K562 (cell line): ENCODE results near the gene BNIP2. TPM values are rescaled to one million over a fixed set of nuclear protein-coding genes. Genes with fewer than 3 reads are reported as not detected.

ENCODE experiments used
- ATAC-seq: fragments of 200-7000 bp; cut with Tn5 transposase; 3 replicates; pipeline ENCODE4 v1.9.1; 2020; ENCODE audit warnings: moderate library complexity
- BruUV-seq: library from RNA; stranded (reverse); fragments of 400-500 nt; replicated peaks from 2 replicates; lab custom pipeline; 2021; lab: Mats Ljungman, UMichigan
- CTCF ChIA-PET: fragments of 300-600 bp; formaldehyde crosslinking; extraction: SDS; loops from one replicate; lab custom pipeline; 2021; ENCODE audit warnings: low intra/inter-chr PET ratio; lab: Yijun Ruan, JAX
- POLR2A ChIA-PET: fragments of 300-600, 350-650 bp; sonication (Branson Sonifier 250); formaldehyde crosslinking; extraction: SDS; loops from one replicate; lab custom pipeline; 2021; ENCODE audit warnings: antibody characterized with exemption, inconsistent platforms; lab: Yijun Ruan, JAX
- DNase-seq, 4 experiments: peaks; one replicate each; pipeline versions ENCODE4 v3.0.0 to v3.0.0-alpha.2; 2011 to 2018; ENCODE audit warnings: low spot score in 3 of 4, mixed read lengths in 3 of 4; ENCODE audit errors: extremely low read depth in 1 of 4
- FAIRE-seq: peaks from 2 replicates; lab custom pipeline; 2011; peaks lifted over from hg19 to GRCh38; lab: Jason Lieb, UNC
- H2AFZ ChIP-seq: 2 replicates; pipeline ENCODE4 v1.6.0; 2011; ENCODE audit warnings: low read depth, low read length, control low read depth, inconsistent platforms
- H3K27ac ChIP-seq: fragments of 200-600 bp; 3 replicates; pipeline ENCODE4 v1.8.0; 2011; ENCODE audit warnings: low read depth, mild to moderate bottlenecking, control low read depth, inconsistent platforms, low read length, moderate library complexity, mixed read lengths; ENCODE audit errors: extremely low read depth
- H3K27me3 ChIP-seq, 2 experiments: fragments of 300-600 bp in 1 of 2; 2 replicates in 1 of 2; 3 replicates in 1 of 2; pipeline versions ENCODE4 v1.6.0 to v1.8.0; 2011; ENCODE audit warnings: inconsistent platforms in 2 of 2, low read length in 2 of 2, mild to moderate bottlenecking in 1 of 2, mixed read lengths in 1 of 2, moderate library complexity in 1 of 2; ENCODE audit not compliant: control insufficient read depth in 2 of 2, insufficient read depth in 2 of 2
- H3K36me3 ChIP-seq: fragments of 300-600 bp; 3 replicates; pipeline ENCODE4 v1.8.0; 2011; ENCODE audit warnings: mild to moderate bottlenecking, low read length, inconsistent platforms; ENCODE audit not compliant: control insufficient read depth, insufficient read depth
- H3K4me1 ChIP-seq, 2 experiments: fragments of 200-600 bp in 1 of 2; replicated peaks in 1 of 2; 2 replicates in 1 of 2; 3 replicates in 1 of 2; pipeline versions ENCODE4 v1.5.1 to v1.8.0; 2011; ENCODE audit warnings: inconsistent platforms in 2 of 2, low read length in 2 of 2, mild to moderate bottlenecking in 1 of 2, mixed read lengths in 1 of 2, moderate library complexity in 1 of 2; ENCODE audit not compliant: control insufficient read depth in 2 of 2, insufficient read depth in 2 of 2
- H3K4me2 ChIP-seq: 2 replicates; pipeline ENCODE4 v1.6.1; 2011; ENCODE audit warnings: low read length, control low read depth, inconsistent platforms, mixed read lengths; ENCODE audit not compliant: insufficient read depth
- H3K4me3 ChIP-seq: fragments of 200-600 bp; sonication (generic), shearing (Covaris generic); 2 replicates; pipeline ENCODE4 v1.5.1; 2016; ENCODE audit warnings: control low read depth, inconsistent platforms
- H3K79me2 ChIP-seq: fragments of 200-600 bp; 3 replicates; pipeline ENCODE4 v1.8.0; 2011; ENCODE audit warnings: low read length, inconsistent platforms; ENCODE audit not compliant: control insufficient read depth, insufficient read depth
- H3K9ac ChIP-seq, 2 experiments: 2 replicates each; pipeline versions ENCODE4 v1.6.0 to v1.6.1; 2011; ENCODE audit warnings: low read depth in 2 of 2, low read length in 2 of 2, control low read depth in 1 of 2, inconsistent platforms in 1 of 2, mild to moderate bottlenecking in 1 of 2, mixed read lengths in 1 of 2; ENCODE audit not compliant: insufficient read depth in 1 of 2
- H3K9me1 ChIP-seq: one replicate; pipeline ENCODE4 v1.6.0; 2011; ENCODE audit warnings: inconsistent platforms, mild to moderate bottlenecking, low read length, moderate library complexity; ENCODE audit not compliant: control insufficient read depth, insufficient read depth
- H3K9me3 ChIP-seq: replicated peaks from 2 replicates; pipeline ENCODE4 v1.5.1; 2011; ENCODE audit warnings: low read depth, low read length, inconsistent platforms; ENCODE audit not compliant: control insufficient read depth, insufficient read depth
- H4K20me1 ChIP-seq: replicated peaks from 2 replicates; pipeline ENCODE4 v1.6.1; 2011; ENCODE audit warnings: low read length, inconsistent platforms, mixed read lengths; ENCODE audit not compliant: control insufficient read depth, insufficient read depth
- NEUROD1 ChIP-seq: fragments of 150-350 bp; IDR thresholded peaks from 2 replicates; pipeline ENCODE4 v1.6.1; 2014; ENCODE audit warnings: borderline replicate concordance, low read length, low read depth; ENCODE audit not compliant: partially characterized antibody
- NR4A1 ChIP-seq, 2 experiments: fragments of 250-450 bp in 1 of 2; fragments of 450-650 bp in 1 of 2; sonication (Bioruptor Pico) in 1 of 2; IDR thresholded peaks; 2 replicates each; pipeline versions ENCODE4 v1.4.0 to v1.6.1; 2016 to 2020; ENCODE audit warnings: mild to moderate bottlenecking in 2 of 2, missing compliant biosample characterization in 1 of 2, missing genetic modification characterization in 1 of 2, moderate library complexity in 1 of 2
- RBM22 ChIP-seq: fragments of 200-400 bp; formaldehyde crosslinking; IDR thresholded peaks from 2 replicates; pipeline ENCODE4 v1.6.1; 2018; ENCODE audit warnings: low read length, low read depth; ENCODE audit not compliant: poor library complexity, severe bottlenecking
- WGBS: fragments of 100-300 bp; shearing (Covaris generic); methylation state at CpG from one replicate; pipeline ENCODE4 v1.1.6; 2016; ENCODE audit warnings: low coverage, mixed read lengths; ENCODE audit not compliant: insufficient coverage; ENCODE audit errors: missing lambda C conversion rate; 5-methylcytosine and 5-hydroxymethylcytosine counted together
- in situ Hi-C: fragments of 300-500 bp; cut with MboI; formaldehyde crosslinking; loops from 4 replicates; pipeline ENCODE4 v1.15.0; 2018; ENCODE audit warnings: inconsistent platforms, mixed read lengths
- intact Hi-C: fragments of 100-400 bp; cut with micrococcal nuclease; formaldehyde crosslinking; loops from 2 replicates; pipeline ENCODE4 v1.14.2; 2022
- polyA plus RNA-seq, 8 experiments: library from polyadenylated mRNA; depleted of rRNA in 4 of 8; stranded (reverse) in 5 of 8; unstranded in 3 of 8; fragments of >200 nt; fragmentation: Nextera tagmentation in 2 of 8; fragmentation: Illumina TruSeq in 1 of 8; extraction: Ambion mirVana in 2 of 8; extraction: Trizol in 1 of 8; gene quantifications; 2 replicates each; pipeline versions ENCODE4 v1.2.1 to v1.2.3, GENCODE V29; 2011 to 2014; ENCODE audit warnings: inconsistent platforms in 1 of 8, missing spikeins in 1 of 8
- total RNA-seq, 7 experiments: library from RNA; depleted of rRNA in 6 of 7; stranded (reverse); fragments of >200 nt in 6 of 7; fragmentation: Illumina TruSeq in 2 of 7; extraction: Trizol in 2 of 7; gene quantifications; 2 replicates each; pipeline versions ENCODE4 v1.2.1 to v1.2.3, GENCODE V29; 2011 to 2021; ENCODE audit warnings: low replicate concordance in 1 of 7
- TF ChIP-seq, protein P1 (sequence below): IDR thresholded peaks from 2 replicates; pipeline ENCODE4 v1.6.1; 2016; ENCODE audit warnings: missing genetic modification characterization, missing compliant biosample characterization

BNIP2 gene
- total and polyA plus RNA-seq, 9 of the 15 experiments (the other 6 are each of a cell fraction or from before 2014, with no cell fraction given), result 19.6 to 88.0 (median 52.5) TPM

DNA sequence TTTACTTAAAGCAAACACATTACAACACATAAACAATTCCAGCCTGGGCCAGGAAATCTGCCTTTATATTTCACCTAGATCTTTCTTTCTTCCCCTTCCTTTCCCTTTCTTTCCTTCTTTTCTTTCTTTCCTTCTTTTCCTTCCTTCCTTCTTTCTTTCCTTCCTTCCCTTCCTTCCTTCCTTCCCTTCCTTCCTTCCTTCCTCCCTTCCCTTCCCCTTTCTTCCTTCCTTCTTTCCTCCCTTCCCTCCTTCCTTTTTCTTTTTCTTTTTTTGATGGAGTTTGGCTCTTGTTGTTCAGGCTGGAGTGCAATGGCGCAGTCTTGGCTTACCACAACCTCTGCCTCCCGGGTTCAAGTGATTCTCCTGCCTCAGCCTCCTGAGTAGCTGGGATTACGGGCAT, 24.1 kb upstream of the BNIP2 start:
- CTCF ChIA-PET, result no interaction called here
- POLR2A ChIA-PET, result interaction anchor here (1.5 kb wide), 1 partner anchor 17 kb away, joined by 3 read pairs; no protein-coding TSS in a partner anchor

More for the DNA sequence above, 24.1 kb upstream of the BNIP2 start:
- no peak overlapping the region for H2AFZ ChIP-seq
- H3K27me3 ChIP-seq, result peaks cover 11 to 18% of the 10 kb centered on the region in 2 experiments
- 0% methylated on average over 2 of the region's 3 CpGs for WGBS
- no peak for DNase-seq
- H3K36me3 ChIP-seq, result no peaks in the 10 kb centered on the region
- intact Hi-C loops, result no loop called here
- no peaks in the 10 kb centered on the region for H3K9me3 ChIP-seq
- TF ChIP-seq, protein P1, sequence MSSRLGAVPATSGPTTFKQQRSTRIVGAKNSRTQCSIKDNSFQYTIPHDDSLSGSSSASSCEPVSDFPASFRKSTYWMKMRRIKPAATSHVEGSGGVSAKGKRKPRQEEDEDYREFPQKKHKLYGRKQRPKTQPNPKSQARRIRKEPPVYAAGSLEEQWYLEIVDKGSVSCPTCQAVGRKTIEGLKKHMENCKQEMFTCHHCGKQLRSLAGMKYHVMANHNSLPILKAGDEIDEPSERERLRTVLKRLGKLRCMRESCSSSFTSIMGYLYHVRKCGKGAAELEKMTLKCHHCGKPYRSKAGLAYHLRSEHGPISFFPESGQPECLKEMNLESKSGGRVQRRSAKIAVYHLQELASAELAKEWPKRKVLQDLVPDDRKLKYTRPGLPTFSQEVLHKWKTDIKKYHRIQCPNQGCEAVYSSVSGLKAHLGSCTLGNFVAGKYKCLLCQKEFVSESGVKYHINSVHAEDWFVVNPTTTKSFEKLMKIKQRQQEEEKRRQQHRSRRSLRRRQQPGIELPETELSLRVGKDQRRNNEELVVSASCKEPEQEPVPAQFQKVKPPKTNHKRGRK (tag), result peak; percentile 80
- no peak for TF ChIP-seq NEUROD1
- no peak for TF ChIP-seq NR4A1 (CRISPR knock-in tag; IDR thresholded peaks at IDR 0.05)
- no peak for TF ChIP-seq NR4A1 (tag; IDR thresholded peaks at IDR 0.05)
- TF ChIP-seq RBM22, result no peak
- H3K79me2 ChIP-seq, result no peaks in the 10 kb centered on the region
- H3K9ac ChIP-seq, result no peak overlapping the region
- BruUV-seq, result no TSS peak
- H3K4me2 ChIP-seq, result no peak overlapping the region
- no peaks in the 10 kb centered on the region for H3K9me1 ChIP-seq
- H4K20me1 ChIP-seq, result no peaks in the 10 kb centered on the region; the same call in 1 of the 2 replicates
- no peak for FAIRE-seq
- H3K4me1 ChIP-seq, result no peaks in the 10 kb centered on the region
- in situ Hi-C loops, result loop anchor here (10.0 kb wide), 2 partner anchors 472 to 602 kb away; no protein-coding TSS in a partner anchor
- no peak for ATAC-seq
- no peak overlapping the region for H3K27ac ChIP-seq
- H3K4me3 ChIP-seq, result no peak overlapping the region
